ACHN (cell line): ENCODE results near the gene RAB5IF.
A peak's percentile ranks its signal among the peaks of the same experiment; 100 is the strongest.
"Not testable (repeated sequence)": the region's sequence is repeated elsewhere in the genome, so short reads cannot be mapped to it uniquely, and the experiment has no call there.

Experiments
- DNase-seq: peaks from one replicate; pipeline ENCODE4 v3.0.0-alpha.2; 2015
- in situ Hi-C: cut with HindIII; loops from 2 replicates; pipeline ENCODE4 v1.10.0; 2017; ENCODE audit warnings: low sequenced_read_pairs, low pct_ligation_motif_present, low pct_unique_long_range_greater_than_20kb

RAB5IF gene, protein sequence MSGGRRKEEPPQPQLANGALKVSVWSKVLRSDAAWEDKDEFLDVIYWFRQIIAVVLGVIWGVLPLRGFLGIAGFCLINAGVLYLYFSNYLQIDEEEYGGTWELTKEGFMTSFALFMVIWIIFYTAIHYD

GRCh38 chr20:36605399-36606157, at the start of gene RAB5IF:
Gene RAB5IF, plus strand, starts transcription at chr20:36605779. Its CDS starts 173 bp downstream, at chr20:36605952.
- DNase-seq: peak; percentile 97
- in situ Hi-C loops: no loop called here

- in situ Hi-C loops: no loop called here
Observed at GRCh38 chr20:36562724-36563123, 42.9 kb upstream of the RAB5IF start.

DNA sequence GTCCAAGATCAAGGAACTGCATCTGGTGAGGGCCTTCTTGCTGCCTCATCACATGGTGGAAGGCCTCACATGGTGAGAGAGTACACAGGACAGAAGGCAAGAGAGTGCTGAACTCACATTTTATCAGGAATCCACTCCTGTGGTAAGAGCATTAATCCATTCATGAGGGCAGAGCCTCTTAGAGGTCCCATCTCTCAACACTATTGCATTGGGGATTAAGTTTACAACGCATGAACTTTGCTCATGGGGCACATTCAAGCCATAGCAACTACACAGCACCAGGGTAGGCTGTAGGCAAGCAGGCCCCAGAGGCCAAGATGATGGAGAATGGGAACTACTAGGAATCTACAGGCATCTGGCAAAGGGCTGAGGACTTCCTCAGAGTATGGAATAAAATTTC, 42.2 kb upstream of the RAB5IF start:
- no peak for DNase-seq
- in situ Hi-C loops: no loop called here

More at GRCh38 chr20:36562724-36563123, 42.9 kb upstream of the RAB5IF start:
- no peak for DNase-seq

DNA sequence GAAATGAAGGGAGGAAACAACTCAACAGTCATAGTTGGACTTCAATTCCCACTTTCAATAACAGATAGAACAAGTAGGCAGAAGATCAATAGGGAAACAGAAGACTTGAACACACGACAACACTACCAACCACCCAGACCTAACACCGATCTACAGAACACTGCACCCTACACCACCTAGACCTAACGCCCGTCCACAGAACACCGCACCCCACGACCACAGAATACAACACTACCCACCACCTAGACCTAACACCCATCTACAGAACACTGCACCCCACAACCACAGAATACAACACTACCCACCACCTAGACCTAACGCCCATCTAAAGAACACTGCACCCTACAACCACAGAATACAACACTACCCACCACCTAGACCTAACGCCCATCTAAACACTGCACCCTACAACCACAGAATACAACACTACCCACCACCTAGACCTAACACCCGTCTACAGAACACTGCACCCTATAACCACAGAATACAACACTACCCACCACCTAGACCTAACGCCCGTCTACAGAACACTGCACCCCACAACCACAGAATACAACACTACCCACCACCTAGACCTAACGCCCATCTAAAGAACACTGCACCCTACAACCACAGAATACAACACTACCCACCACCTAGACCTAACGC, 41.4 kb upstream of the RAB5IF start:
- DNase-seq, in situ Hi-C loops: not testable (repeated sequence)

- in situ Hi-C loops: not testable (repeated sequence)
Observed at GRCh38 chr20:36564726-36565121, 40.9 kb upstream of the RAB5IF start.

DNA sequence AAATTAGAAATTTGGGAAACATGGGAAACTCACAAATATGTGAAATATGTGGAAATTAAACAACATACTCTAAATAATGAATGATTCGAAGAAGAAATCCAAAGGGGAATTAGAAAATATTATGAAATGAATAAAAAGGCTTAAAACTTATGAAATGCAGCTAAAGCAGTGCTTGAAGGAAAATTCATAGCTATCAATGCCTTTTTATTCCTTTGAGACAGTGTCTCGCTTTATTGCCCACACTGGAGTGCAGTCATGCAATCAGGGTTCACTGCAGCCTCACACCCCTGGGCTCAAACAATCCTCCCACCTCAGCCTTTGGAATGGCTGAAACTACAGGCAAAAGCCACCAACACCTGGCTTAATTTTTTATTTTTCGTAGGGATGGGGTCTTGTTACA, 40.1 kb upstream of the RAB5IF start:
- in situ Hi-C loops: no loop called here
- DNase-seq: no peak

More at GRCh38 chr20:36564726-36565121, 40.9 kb upstream of the RAB5IF start:
- not testable (repeated sequence) for DNase-seq

GRCh38 chr20:36569847-36570429, 35.6 kb upstream of the RAB5IF start:
- in situ Hi-C loops: no loop called here
- DNase-seq: no peak

DNA sequence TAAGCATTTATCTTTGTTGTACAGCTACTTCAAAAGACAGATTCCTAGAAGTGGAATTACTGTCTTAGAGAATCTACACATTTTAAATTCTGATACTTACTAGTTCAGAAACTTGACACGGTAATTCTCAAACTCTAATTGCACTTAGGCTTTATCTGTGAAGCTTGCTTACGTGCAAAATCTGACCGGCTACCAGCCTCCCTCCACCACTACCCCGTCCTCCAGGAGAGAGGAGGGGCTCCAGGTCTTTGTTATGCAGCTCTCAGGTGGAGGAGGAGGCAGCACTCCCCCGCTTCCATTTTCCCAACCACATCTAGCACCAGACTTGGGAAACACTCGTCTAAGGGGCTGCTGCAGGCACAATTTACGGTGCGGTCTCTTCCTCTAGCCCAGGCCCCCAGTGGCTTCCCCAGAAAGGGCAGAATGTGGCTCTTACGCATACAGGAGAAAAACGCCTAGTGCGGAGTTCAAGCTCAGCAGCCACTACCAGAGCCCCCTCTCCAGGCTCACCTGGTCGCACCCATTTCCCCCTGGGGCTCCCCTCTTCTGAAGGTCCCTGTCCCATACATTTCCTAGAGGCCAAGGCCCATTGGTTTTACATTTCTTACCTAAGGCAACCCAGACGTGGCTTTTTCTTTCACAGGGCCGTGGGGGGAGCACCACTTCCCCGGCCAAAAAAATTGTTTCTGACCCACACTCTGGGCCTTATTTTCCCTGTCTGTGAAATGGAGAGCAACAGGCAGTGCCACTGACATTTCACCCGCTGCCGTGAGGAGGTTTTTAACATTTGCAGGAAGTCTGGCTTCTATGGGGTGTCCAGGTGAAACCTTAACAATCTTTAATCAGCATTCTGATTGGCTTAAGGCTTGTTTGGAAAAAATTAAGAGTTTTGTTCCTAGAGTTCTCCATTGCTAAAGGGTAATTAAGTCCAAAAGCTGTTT, 33.7 kb upstream of the RAB5IF start:
- DNase-seq: no peak
- in situ Hi-C loops: no loop called here

DNA sequence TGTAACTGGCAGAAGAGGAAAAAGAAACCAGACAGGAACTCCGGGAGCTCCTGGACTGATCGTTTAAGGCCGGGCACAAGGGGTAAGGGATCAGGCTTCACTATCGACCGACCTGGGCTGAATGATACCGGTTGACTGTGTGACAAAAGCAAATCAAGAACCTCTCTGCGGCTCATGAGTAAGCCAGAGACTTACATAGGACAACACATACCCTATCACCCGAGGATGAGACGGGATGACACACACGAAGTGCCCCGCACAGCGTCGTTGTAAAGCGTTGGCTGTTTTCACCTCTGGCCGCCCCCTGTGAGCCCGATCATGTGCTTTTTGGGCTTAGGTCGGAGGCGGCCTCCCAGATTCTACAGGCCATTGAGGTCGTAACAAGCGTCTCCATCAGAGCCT, 32.9 kb upstream of the RAB5IF start:
- no peak for DNase-seq
- in situ Hi-C loops: no loop called here

GRCh38 chr20:36573103-36573797, 32.3 kb upstream of the RAB5IF start, which contains the start of gene TGIF2:
Gene TGIF2, plus strand, starts transcription at chr20:36573597. Its CDS starts 5,178 bp downstream, at chr20:36578775.
- in situ Hi-C loops: no loop called here
- peak; percentile 77 for DNase-seq

DNA sequence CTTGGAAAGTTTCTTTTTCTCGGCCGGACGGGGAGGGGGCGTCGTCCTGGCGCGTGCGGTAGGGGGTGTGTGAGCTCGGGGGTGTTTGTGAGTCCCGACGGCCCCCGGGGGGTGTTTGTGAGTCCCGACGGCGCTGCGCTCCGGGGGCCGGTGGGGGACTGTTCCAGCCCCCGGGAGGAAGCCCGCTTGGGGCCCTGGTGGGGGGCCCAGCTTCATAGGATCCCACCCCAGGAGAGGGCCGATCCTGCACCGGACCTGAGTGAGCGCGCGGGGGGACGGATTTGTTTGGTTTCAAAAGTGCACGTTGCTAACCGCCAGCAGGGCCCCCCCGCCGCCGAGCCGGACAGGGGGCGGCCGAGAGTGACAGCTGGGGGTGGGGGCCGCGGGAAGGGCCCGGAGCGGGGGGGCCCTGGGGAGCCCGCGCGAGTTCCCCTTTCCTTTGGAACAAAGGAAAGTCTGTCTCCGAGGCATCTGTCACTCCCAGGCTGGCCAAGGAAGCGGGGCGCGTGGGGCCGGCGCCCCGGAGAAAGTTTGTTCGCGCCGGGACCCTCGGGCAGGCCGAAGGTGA, 31.7 kb upstream of the RAB5IF start:
- DNase-seq: no peak
- in situ Hi-C loops: no loop called here

- in situ Hi-C loops: no loop called here
- DNase-seq: peak; percentile 48
Observed at GRCh38 chr20:36574366-36575135, 31.0 kb upstream of the RAB5IF start.

- in situ Hi-C loops: no loop called here
- DNase-seq: no peak
Observed at GRCh38 chr20:36576081-36576445, 29.5 kb upstream of the RAB5IF start.

DNA sequence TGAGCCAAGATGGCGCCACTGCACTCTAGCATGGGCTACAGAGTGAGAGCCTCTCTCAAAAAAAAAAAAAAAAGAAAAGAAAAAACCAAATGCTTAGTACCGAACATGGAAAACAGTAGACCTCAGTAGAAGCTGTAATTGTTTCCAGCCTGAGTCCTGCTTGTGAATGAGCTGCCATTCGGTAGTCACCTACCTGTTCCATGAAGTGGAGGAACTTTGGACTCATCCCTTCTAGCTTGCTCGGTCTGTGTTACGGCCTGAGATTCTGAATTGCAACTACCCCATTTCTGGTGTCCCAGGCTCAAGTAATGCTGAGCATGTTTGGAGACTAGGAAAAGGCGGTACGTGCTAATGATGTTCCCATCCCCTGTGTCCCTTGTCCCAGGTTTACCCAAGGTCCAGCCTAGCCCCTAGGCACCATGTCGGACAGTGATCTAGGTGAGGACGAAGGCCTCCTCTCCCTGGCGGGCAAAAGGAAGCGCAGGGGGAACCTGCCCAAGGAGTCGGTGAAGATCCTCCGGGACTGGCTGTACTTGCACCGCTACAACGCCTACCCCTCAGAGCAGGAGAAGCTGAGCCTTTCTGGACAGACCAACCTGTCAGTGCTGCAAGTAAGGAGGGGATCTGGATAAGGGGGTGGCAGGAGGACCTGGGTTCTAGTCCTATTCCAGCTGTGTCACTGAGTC, 27.1 kb upstream of the RAB5IF start:
- in situ Hi-C loops: no loop called here
- DNase-seq: no peak

GRCh38 chr20:36579996-36580545, 25.5 kb upstream of the RAB5IF start:
- in situ Hi-C loops: no loop called here
- peak; percentile 65 for DNase-seq

- in situ Hi-C loops: no loop called here
- DNase-seq: no peak
Observed at GRCh38 chr20:36582322-36582721, 23.3 kb upstream of the RAB5IF start.
